Activated CD8-positive, alpha-beta memory T cell treated with anti-CD3 and anti-CD28 coated beads, Interleukin-2, amount 50 U/mL, for 4 hours (primary cell): ENCODE data around the gene SLC25A31.

Experiments
- DNase-seq: peaks from one replicate; pipeline ENCODE4 v3.0.0-alpha.2; 2020

The SLC25A31 gene

DNA sequence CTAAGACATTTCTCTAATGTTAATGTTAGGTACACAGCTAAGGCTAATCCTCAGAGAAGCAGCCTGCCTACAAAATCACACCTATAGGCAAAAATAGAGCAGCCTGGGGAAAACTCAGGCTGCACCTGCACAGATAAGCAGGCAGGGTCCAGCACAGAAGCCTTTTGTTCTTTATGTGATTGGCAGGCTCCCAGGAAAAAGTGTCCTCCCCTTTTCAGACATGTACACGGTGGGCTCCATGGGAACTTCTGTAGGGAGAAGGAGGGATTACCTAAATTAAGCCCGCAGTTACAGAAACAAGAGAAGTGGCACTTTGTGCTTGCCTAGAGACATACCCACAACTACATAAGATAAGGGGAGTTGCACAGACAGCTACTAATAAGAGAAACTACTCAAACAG, 47.9 kb downstream of the SLC25A31 start:
- DNase-seq: no peak

DNA sequence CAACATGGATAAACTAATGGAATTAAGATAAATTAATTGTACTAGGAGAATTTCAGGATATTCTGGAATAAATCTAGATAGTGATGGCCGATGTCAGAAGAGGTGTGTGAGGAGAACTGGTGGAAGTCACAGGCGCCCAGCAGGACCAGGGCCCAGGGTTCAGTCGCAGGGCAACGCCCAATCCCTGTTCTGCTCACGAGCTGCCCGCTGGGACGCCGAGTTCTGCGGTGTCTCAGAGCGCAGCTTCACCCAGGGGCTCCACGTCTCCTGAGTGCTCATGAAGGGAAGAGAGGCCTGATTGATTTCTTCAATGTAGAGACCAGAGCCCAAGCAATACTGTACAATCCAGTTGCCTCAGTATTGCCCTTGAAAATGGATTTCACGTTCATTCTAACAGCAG, 50.4 kb downstream of the SLC25A31 start:
- no peak for DNase-seq

DNA sequence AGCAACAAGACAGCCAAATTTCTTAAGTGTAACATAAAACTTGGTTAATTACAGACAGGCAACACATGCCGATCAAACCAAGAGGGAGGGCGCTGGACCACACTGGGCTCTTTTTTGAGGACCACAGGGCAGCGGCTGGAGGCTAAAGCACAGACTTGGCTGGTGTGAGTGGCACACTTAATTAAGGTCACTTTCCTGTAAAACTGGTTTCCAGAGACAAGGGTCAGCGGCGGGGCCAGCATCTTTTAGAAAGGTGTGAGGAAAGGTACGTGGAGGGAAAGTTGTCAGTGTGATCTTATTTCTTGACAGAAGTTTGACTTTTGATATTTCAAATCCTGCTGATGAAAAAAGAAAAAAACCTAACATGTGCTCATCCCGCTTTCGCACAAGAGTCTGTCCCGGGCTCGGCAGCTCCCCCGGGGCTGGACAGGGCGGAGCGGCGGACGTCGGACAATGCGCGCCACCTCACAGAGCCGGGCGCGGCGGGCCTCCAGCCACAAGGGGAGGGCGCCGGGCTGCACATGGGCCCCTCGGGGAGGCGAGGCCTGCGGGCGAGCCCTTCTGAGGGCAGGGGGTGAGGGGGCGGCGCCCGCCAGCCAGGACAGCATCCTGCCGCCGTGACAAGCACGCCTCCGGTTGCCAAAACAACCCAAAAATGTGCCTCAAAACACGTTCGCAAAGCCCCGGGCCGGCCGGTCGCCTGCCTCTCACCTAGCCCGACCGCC, 51.3 kb downstream of the SLC25A31 start:
- DNase-seq: no peak

DNA sequence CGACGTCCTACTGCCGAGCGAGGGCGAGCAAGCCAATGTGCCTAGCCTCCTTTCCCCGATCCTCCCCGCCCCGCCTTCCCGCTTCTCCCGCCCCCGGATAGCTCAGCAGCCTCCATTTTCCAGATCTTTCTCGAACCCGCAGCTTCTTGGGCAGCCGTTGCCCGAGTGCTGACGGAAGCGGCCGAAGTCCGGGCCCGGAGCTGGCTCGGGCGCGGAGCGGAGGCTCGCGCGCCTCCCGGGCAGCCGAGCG, 51.8 kb downstream of the SLC25A31 start:
- DNase-seq: no peak

DNA sequence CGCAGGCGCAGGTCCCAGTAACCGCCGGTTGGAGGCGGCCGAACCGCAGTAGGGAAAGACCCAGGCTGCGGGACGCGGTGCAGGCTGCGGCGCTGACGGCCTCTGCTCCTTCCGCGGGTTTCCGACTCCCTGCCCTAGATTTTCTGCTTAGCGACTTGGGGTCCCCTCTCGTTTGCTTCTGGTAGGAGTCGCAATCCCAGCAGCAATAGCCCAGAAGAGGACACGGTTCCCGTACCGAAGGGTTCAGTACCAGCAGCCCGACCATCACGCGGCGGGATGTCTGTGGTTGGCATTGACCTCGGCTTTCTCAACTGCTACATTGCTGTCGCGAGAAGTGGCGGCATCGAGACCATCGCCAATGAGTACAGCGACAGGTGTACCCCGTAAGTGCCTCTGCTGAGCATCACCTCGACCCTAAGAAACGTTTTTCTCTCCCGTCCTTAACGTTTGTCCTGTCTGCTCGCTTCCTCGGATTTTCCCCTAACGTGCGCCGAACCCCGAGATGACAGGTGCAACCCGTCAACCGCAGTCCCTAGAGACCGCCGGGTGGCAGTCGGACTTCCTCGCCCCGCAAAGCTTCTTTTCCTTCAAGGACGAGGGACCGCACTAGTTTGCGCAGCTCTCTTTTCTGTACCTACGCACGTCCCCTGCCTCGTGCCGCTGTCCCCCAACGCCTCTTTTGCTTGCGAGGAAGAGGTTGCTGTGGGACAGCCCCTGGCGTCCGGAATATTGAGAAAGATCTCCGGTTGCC, 52.2 kb downstream of the SLC25A31 start, which contains the start of gene HSPA4L:
Gene HSPA4L, plus strand, starts transcription at position 48 of the 751 bp plus-strand sequence. Its CDS starts 229 bp downstream, at position 277.
- peak; percentile 23 for DNase-seq

DNA sequence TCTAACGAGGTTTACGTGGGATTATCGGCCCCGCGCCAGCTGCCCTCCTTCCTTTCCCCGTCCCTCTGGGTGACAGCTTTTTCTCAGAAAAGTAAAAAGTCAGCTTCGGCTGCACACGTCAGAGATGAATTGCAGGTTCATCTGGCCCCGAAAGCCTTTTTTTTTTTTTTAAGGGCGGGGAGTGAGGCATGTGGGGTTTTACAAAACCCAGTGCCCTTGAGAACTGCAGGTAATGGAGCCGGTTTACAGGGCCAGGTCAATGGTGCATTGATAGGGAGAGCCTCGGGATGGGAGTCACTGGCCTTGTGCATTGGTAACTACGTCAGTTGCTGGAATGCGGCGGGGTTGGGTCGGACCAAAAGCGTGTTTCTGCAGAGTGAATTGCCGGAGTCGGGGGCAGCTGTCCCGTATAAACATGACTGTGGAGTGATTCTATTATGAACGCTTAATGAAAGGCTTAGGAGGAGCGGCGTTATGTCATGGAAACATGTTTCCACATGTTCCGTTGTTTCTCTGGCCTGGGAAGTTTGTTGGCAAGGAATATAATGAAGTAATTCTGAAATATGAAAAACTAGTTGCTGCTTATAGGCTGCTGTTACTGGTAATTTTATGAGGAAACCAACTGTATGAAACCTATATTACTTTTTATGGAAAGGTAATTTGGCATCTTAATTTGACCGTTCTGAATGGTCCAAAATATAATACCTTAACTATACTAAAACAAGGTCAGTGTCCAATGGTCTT, 53.0 kb downstream of the SLC25A31 start:
- DNase-seq: no peak

DNA sequence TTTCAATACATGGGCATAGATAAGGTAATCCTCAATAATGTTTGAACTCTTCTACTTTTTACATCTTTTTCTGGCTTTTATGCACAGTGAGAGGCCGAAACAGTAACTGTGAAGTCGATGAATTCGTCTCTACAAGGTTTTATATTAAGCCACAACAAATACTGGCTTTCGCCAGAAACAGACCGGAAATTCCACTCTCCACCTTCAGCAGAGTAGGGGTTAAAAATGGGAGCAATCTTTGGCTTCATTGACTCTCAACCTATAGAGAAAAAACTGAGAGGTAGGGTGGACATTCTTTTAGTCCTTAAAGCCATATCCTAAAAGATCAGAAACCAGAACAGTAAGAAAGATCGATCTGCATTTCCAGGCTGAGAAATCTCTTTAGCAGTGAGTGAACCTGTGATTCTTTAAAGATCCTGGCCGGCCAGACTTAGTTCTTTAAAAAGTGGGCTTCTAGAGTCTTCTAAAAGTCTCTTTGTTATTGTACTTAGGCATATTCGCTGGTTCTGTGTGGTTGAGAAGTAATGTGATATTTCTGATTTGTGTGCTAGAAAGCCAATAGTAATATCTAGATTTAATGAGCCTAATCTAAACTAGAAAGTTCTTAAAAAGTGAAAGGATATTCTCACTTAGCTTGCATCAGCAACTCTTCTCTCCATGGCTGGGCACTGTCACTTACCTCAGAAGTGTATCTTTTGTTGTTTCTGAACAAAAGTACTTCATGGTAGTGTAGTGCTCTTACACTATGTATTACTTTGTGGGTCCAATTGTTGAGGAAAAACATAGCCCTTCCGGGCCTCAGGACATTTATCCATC, 54.0 kb downstream of the SLC25A31 start:
- DNase-seq: no peak

DNA sequence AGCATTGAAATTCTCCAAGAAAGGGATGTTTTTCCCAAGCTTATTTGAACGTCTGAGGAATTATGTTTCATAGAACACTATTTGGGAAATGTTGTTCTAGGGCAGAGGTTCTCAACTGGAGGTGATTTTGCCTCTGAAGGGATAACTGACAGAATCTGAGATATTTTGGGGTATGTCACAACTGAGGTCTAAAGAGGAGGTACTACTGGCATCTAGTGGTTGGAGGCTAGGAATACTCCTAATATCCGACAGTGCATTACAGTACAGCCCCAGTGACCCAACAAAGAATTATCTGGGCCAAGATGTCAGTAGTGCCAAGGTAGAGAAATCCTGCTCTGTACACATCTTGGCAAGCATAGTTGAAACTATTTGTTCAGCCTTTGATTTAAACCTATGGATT, 58.3 kb downstream of the SLC25A31 start:
- DNase-seq: no peak

DNA sequence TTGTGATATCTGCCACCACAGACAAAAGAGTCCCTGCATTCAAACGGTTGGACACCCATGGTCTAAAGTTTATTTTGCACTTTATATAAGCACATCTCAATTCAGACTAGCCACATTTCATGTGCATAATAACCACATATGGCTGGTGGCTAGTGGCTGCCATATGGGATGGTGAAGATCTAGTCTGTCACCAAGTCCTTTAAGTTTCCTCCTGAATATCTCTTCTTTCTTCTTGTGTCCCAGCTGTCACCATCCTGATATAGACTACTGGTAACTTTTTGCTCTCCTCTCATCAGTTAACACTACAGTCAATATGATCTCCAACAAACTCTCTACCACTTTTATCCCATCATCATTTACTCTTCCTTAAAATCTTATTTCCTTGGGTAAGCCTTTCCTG, 61.2 kb downstream of the SLC25A31 start:
- DNase-seq: no peak

DNA sequence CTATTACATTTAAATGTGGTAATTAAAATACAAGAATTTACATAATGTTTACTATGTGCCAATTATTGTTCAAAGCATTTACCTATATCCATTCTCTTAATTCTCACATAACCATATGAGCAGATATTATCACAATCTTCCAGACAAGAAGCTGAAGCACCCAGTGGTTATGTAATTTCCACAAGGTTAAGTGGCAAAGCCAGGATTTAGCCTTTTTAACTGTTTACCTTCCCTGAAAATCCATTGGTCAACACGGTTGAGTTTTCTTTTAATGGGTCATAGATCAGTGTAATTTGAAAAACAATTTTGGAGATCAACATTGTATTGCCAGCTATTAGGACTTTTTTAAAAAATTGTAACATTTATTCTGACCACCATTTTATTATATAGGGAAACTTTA, 63.3 kb downstream of the SLC25A31 start:
- no peak for DNase-seq

DNA sequence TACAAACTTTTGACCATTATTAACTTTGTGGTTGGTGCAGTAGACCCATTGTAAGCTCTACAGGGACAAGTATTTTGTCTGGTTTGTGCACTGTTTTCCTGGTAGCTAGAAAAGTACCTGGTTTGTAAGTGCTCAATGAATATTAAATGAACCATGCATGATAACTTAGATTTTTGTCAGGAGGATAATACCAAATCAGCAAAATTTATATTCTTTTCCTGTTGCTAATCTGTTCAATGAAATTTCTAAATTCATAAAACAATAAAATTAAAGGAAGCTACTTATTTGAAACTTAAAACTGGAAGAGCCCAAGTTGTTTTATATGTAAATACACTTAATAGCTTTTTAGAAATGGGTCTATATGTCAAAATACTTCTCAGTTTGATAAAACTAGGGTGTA, 69.5 kb downstream of the SLC25A31 start:
- DNase-seq: no peak

DNA sequence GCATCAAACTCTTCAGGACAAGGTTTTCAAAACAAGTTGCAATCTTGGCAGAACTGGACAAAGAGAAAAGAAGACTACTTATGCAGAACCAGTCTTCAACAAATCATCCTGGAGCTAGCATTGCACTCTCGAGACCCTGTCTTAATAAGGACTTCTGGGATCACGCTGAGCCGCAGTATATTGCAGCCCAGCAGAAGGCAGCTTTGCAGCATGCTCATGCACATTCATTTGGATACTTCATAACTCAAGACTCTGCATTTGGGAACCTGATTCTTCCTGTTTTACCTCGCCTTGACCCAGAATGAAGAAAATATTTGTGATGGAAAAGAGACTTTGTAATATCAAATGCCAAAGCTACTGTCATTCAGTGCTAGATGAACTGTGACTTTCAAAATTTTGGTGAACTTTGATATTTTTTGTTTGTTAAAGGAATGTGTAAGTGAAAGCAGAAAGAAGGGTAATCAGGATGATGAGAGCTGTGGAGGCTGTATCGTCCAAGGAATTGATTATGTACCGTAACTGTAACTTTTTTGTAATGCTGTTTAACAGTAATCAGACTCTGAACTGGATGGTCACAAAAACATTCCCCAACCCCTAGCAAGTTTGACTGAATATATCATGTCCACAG, 79.1 kb downstream of the SLC25A31 start:
- DNase-seq: no peak

DNA sequence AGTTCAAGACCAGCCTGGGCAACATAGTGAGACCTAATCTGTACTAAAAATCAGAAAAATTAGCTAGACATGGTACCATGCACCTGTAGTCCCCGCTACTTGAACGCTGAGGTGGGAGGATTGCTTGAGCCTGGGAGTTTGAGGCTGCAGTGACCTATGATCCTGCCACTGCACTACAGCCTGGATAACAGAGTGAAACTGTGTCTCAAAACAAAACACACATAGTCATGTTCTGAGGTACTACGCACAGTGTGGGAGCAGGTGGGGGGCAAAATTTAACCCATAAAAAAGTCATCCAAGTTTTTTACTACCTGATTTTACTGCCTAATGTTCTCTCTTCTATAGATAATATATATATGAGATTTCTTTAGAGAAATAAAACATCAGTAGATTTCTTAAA, 80.4 kb downstream of the SLC25A31 start:
- no peak for DNase-seq

DNA sequence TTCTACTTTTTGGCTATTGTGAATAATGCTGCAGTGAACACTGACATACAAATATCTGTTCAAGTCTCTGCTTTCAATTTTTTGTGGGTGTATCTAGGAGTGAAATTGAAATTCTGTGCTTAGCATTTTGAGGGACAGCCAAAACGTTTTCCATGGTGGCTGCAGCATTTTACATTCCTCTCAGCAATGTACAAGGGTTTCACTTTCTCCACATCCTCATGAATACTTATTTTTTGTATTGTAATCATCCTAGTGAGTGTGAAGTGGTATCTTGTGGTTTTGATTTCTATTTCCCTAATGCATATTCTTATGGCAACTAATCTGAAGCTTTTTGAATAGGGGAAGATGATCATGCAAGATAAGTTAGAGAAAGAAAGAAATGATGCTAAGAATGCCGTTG, 92.2 kb downstream of the SLC25A31 start:
- no peak for DNase-seq
